Ectodermal cell (in vitro differentiated cells): ENCODE data around the gene SLCO3A1.

Experiments
- H3K27ac ChIP-seq: 2 replicates; pipeline ENCODE4 v1.7.0; 2013; ENCODE audit warnings: mild to moderate bottlenecking, low read depth, low read length; ENCODE audit not compliant: insufficient read depth, poor library complexity, severe bottlenecking
- H3K27me3 ChIP-seq: 2 replicates; pipeline ENCODE4 v1.7.0; 2013; ENCODE audit warnings: mild to moderate bottlenecking, low read length; ENCODE audit not compliant: insufficient read depth, control insufficient read depth, poor library complexity, severe bottlenecking
- H3K36me3 ChIP-seq: one replicate; pipeline ENCODE4 v1.7.0; 2013; ENCODE audit warnings: low read length; ENCODE audit not compliant: control insufficient read depth, insufficient read depth
- H3K4me1 ChIP-seq: one replicate; pipeline ENCODE4 v1.7.0; 2013; ENCODE audit warnings: low read length; ENCODE audit not compliant: control insufficient read depth, insufficient read depth
- H3K4me3 ChIP-seq: 2 replicates; pipeline ENCODE4 v1.7.0; 2013; ENCODE audit warnings: low read depth, low read length, control low read depth; ENCODE audit not compliant: insufficient read depth
- H3K9me3 ChIP-seq: 2 replicates; pipeline ENCODE4 v1.7.0; 2013; ENCODE audit warnings: mild to moderate bottlenecking, low read length, moderate library complexity; ENCODE audit not compliant: control insufficient read depth
- WGBS, 2 experiments: methylation state at CpG; one replicate each; pipeline ENCODE4 v1.1.7; 2013; ENCODE audit warnings: missing lambda C conversion rate in 2 of 2; 5-methylcytosine and 5-hydroxymethylcytosine counted together

SLCO3A1 gene

GRCh38 chr15:92123962-92124656, 270.6 kb downstream of the SLCO3A1 start:
- 61 to 68% methylated on average over 6 of the region's 6 CpGs for WGBS, 2 experiments
- no peaks in the 10 kb centered on the region for H3K4me1 ChIP-seq
- no peaks in the 10 kb centered on the region for H3K9me3 ChIP-seq
- H3K4me3 ChIP-seq: no peak overlapping the region
- H3K27me3 ChIP-seq: no peaks in the 10 kb centered on the region
- H3K27ac ChIP-seq: no peak overlapping the region
- no peaks in the 10 kb centered on the region for H3K36me3 ChIP-seq

GRCh38 chr15:92124657-92125010, 271.1 kb downstream of the SLCO3A1 start:
- Histone ChIP-seq H3K9me3 (no peaks in the 10 kb centered on the region), H3K4me3 (no peak overlapping the region), H3K27ac (no peak overlapping the region), H3K36me3 (no peaks in the 10 kb centered on the region), H3K4me1 (no peaks in the 10 kb centered on the region), H3K27me3 (no peaks in the 10 kb centered on the region)
- 86 to 89% methylated on average over 3 of the region's 3 CpGs for WGBS, 2 experiments

- Histone ChIP-seq H3K27me3 (no peaks in the 10 kb centered on the region), H3K27ac (no peak overlapping the region), H3K36me3 (no peaks in the 10 kb centered on the region), H3K4me1 (no peaks in the 10 kb centered on the region), H3K9me3 (no peaks in the 10 kb centered on the region), H3K4me3 (no peak overlapping the region)
- WGBS, 2 experiments: 93% methylated on average over 5 of the region's 5 CpGs
These were observed 275.3 kb downstream of the SLCO3A1 start for GRCh38 chr15:92128788-92129187.

- 85 to 91% methylated on average over 2 of the region's 2 CpGs for WGBS, 2 experiments
- Histone ChIP-seq H3K27me3 (no peaks in the 10 kb centered on the region), H3K36me3 (no peaks in the 10 kb centered on the region), H3K4me1 (no peaks in the 10 kb centered on the region), H3K9me3 (no peaks in the 10 kb centered on the region), H3K4me3 (no peak overlapping the region), H3K27ac (no peak overlapping the region)
These were observed 276.7 kb downstream of the SLCO3A1 start for GRCh38 chr15:92130244-92130643.

GRCh38 chr15:92130906-92131305, 277.4 kb downstream of the SLCO3A1 start:
- Histone ChIP-seq H3K36me3 (no peaks in the 10 kb centered on the region), H3K4me3 (no peak overlapping the region), H3K27ac (no peak overlapping the region), H3K27me3 (no peaks in the 10 kb centered on the region), H3K4me1 (no peaks in the 10 kb centered on the region), H3K9me3 (no peaks in the 10 kb centered on the region)
- WGBS, 2 experiments: 91 to 94% methylated on average over 3 of the region's 3 CpGs

- Histone ChIP-seq H3K4me1 (no peaks in the 10 kb centered on the region), H3K9me3 (no peaks in the 10 kb centered on the region), H3K4me3 (no peak overlapping the region), H3K27me3 (no peaks in the 10 kb centered on the region), H3K36me3 (no peaks in the 10 kb centered on the region), H3K27ac (no peak overlapping the region)
- WGBS, 2 experiments: 93 to 96% methylated on average over 16 to 17 of the region's 17 CpGs
These were observed 279.7 kb downstream of the SLCO3A1 start for GRCh38 chr15:92132982-92133755.

GRCh38 chr15:92140796-92141195, 287.3 kb downstream of the SLCO3A1 start:
- no peak overlapping the region for H3K27ac ChIP-seq
- WGBS, 2 experiments: 95 to 99% methylated on average over 5 of the region's 5 CpGs
- H3K9me3 ChIP-seq: no peaks in the 10 kb centered on the region
- peaks cover 5% of the 10 kb centered on the region for H3K36me3 ChIP-seq
- H3K27me3 ChIP-seq: no peaks in the 10 kb centered on the region
- H3K4me3 ChIP-seq: no peak overlapping the region
- no peaks in the 10 kb centered on the region for H3K4me1 ChIP-seq

GRCh38 chr15:92141607-92142006, 288.1 kb downstream of the SLCO3A1 start:
- H3K27ac ChIP-seq: no peak overlapping the region
- 91 to 94% methylated on average over 3 of the region's 3 CpGs for WGBS, 2 experiments
- no peaks in the 10 kb centered on the region for H3K9me3 ChIP-seq
- H3K4me3 ChIP-seq: no peak overlapping the region
- H3K4me1 ChIP-seq: no peaks in the 10 kb centered on the region
- no peaks in the 10 kb centered on the region for H3K27me3 ChIP-seq
- peaks cover 5% of the 10 kb centered on the region for H3K36me3 ChIP-seq

- peaks cover 5% of the 10 kb centered on the region for H3K36me3 ChIP-seq
- no peaks in the 10 kb centered on the region for H3K27me3 ChIP-seq
- H3K9me3 ChIP-seq: no peaks in the 10 kb centered on the region
- WGBS, 2 experiments: 89 to 93% methylated on average over 12 to 13 of the region's 13 CpGs
- peaks cover 4% of the 10 kb centered on the region for H3K4me1 ChIP-seq
- H3K4me3 ChIP-seq: no peak overlapping the region
- H3K27ac ChIP-seq: no peak overlapping the region
These were observed 289.0 kb downstream of the SLCO3A1 start for GRCh38 chr15:92142242-92143232.

GRCh38 chr15:92143765-92144164, 290.3 kb downstream of the SLCO3A1 start:
- Histone ChIP-seq H3K36me3 (peaks cover 5% of the 10 kb centered on the region), H3K27me3 (no peaks in the 10 kb centered on the region), H3K4me1 (peaks cover 4% of the 10 kb centered on the region), H3K27ac (no peak overlapping the region), H3K9me3 (no peaks in the 10 kb centered on the region), H3K4me3 (no peak overlapping the region)
- WGBS, 2 experiments: 95 to 96% methylated on average over 16 of the region's 16 CpGs
